ENCODE data around the gene MANSC4. TPM values are rescaled to one million over a fixed set of nuclear protein-coding genes. Genes with fewer than 3 reads are reported as not detected.

MANSC4 gene
- polyA plus RNA-seq, 1 donor from 2014 or later: 0.43 TPM

- Histone ChIP-seq H3K27me3 (ENCODE audit: insufficient read depth, low read depth, low read length) (no peaks in the 10 kb centered on the region), H3K9me2 (ENCODE audit: insufficient read depth, low read length) (no peaks in the 10 kb centered on the region), H3K9ac (ENCODE audit: low read length) (no peak overlapping the region), H4K20me1 (ENCODE audit: insufficient read depth) (no peaks in the 10 kb centered on the region), H3K27ac (ENCODE audit: low read length) (no peak overlapping the region), H3K4me3 (ENCODE audit: low read length) (no peak overlapping the region), H3F3A (ENCODE audit: insufficient read depth, low read length, poor library complexity, severe bottlenecking) (no peaks in the 10 kb centered on the region), H3K79me2 (replicated peaks; ENCODE audit: insufficient read depth, low read length) (no peaks in the 10 kb centered on the region), H2AFZ (ENCODE audit: low read depth, low read length) (no peak overlapping the region), H3K36me3 (ENCODE audit: insufficient read depth, low read length) (no peaks in the 10 kb centered on the region), H3K4me2 (ENCODE audit: low read length) (no peak overlapping the region), H3K9me3 (ENCODE audit: low read length) (no peaks in the 10 kb centered on the region)
- TF ChIP-seq POLR2AphosphoS5 (IDR thresholded peaks at IDR 0.05) (no peak), SMC3 (conservative IDR thresholded peaks at IDR 0.05; ENCODE audit: poor library complexity) (no peak), MXI1 (conservative IDR thresholded peaks at IDR 0.05; ENCODE audit: poor library complexity, severe bottlenecking) (no peak), CTCF (IDR thresholded peaks at IDR 0.05; ENCODE audit: poor library complexity, severe bottlenecking) (no peak), EZH2 (IDR thresholded peaks at IDR 0.05; ENCODE audit: borderline replicate concordance, insufficient read depth, low read length, poor library complexity, severe bottlenecking) (no peak), EP300 (conservative IDR thresholded peaks at IDR 0.05; ENCODE audit: poor library complexity, severe bottlenecking) (no peak), RAD21 (conservative IDR thresholded peaks at IDR 0.05) (no peak), TAF1 (IDR thresholded peaks at IDR 0.05; ENCODE audit: low read depth) (no peak)
- TF ChIP-seq, protein P1, sequence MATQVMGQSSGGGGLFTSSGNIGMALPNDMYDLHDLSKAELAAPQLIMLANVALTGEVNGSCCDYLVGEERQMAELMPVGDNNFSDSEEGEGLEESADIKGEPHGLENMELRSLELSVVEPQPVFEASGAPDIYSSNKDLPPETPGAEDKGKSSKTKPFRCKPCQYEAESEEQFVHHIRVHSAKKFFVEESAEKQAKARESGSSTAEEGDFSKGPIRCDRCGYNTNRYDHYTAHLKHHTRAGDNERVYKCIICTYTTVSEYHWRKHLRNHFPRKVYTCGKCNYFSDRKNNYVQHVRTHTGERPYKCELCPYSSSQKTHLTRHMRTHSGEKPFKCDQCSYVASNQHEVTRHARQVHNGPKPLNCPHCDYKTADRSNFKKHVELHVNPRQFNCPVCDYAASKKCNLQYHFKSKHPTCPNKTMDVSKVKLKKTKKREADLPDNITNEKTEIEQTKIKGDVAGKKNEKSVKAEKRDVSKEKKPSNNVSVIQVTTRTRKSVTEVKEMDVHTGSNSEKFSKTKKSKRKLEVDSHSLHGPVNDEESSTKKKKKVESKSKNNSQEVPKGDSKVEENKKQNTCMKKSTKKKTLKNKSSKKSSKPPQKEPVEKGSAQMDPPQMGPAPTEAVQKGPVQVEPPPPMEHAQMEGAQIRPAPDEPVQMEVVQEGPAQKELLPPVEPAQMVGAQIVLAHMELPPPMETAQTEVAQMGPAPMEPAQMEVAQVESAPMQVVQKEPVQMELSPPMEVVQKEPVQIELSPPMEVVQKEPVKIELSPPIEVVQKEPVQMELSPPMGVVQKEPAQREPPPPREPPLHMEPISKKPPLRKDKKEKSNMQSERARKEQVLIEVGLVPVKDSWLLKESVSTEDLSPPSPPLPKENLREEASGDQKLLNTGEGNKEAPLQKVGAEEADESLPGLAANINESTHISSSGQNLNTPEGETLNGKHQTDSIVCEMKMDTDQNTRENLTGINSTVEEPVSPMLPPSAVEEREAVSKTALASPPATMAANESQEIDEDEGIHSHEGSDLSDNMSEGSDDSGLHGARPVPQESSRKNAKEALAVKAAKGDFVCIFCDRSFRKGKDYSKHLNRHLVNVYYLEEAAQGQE (IDR thresholded peaks at IDR 0.05; ENCODE audit: borderline replicate concordance): no peak
Observed at GRCh38 chr12:27812502-27812901, 32.5 kb upstream of the MANSC4 start.

- no peaks in the 10 kb centered on the region for H3K27me3 ChIP-seq (ENCODE audit: insufficient read depth, low read depth, low read length)
- H3K4me3 ChIP-seq (ENCODE audit: low read length): no peak overlapping the region
- H3K4me2 ChIP-seq (ENCODE audit: low read length): no peak overlapping the region
- no peak for TF ChIP-seq POLR2AphosphoS5 (IDR thresholded peaks at IDR 0.05)
- no peak for TF ChIP-seq SMC3 (conservative IDR thresholded peaks at IDR 0.05; ENCODE audit: poor library complexity)
- no peak for TF ChIP-seq EZH2 (IDR thresholded peaks at IDR 0.05; ENCODE audit: borderline replicate concordance, insufficient read depth, low read length, poor library complexity, severe bottlenecking)
- TF ChIP-seq TAF1 (IDR thresholded peaks at IDR 0.05; ENCODE audit: low read depth): no peak
- TF ChIP-seq, protein P1 (IDR thresholded peaks at IDR 0.05; ENCODE audit: borderline replicate concordance): no peak
- TF ChIP-seq RAD21 (conservative IDR thresholded peaks at IDR 0.05): no peak
- no peak for TF ChIP-seq MXI1 (conservative IDR thresholded peaks at IDR 0.05; ENCODE audit: poor library complexity, severe bottlenecking)
- no peak for TF ChIP-seq CTCF (IDR thresholded peaks at IDR 0.05; ENCODE audit: poor library complexity, severe bottlenecking)
- no peak for TF ChIP-seq EP300 (conservative IDR thresholded peaks at IDR 0.05; ENCODE audit: poor library complexity, severe bottlenecking)
- H2AFZ ChIP-seq (ENCODE audit: low read depth, low read length): no peak overlapping the region
- H3K27ac ChIP-seq (ENCODE audit: low read length): no peak overlapping the region
- no peak overlapping the region for H3K9ac ChIP-seq (ENCODE audit: low read length)
- H3K36me3 ChIP-seq (ENCODE audit: insufficient read depth, low read length): no peaks in the 10 kb centered on the region
- H3K9me3 ChIP-seq (ENCODE audit: low read length): no peaks in the 10 kb centered on the region
- no peaks in the 10 kb centered on the region for H4K20me1 ChIP-seq (ENCODE audit: insufficient read depth)
- no peaks in the 10 kb centered on the region for H3F3A ChIP-seq (ENCODE audit: insufficient read depth, low read length, poor library complexity, severe bottlenecking)
- H3K79me2 ChIP-seq (replicated peaks; ENCODE audit: insufficient read depth, low read length): no peaks in the 10 kb centered on the region
- H3K9me2 ChIP-seq (ENCODE audit: insufficient read depth, low read length): no peaks in the 10 kb centered on the region
Observed at GRCh38 chr12:27810756-27811155, 30.7 kb upstream of the MANSC4 start.

Measured in neural cell (in vitro differentiated cells).